Muscle of arm (tissue), 12 donors: ENCODE data around the gene CORO1C. TPM values are rescaled to one million over a fixed set of nuclear protein-coding genes. Genes with fewer than 3 reads are reported as not detected.
"Not testable (repeated sequence)": the region's sequence is repeated elsewhere in the genome, so short reads cannot be mapped to it uniquely, and the experiment has no call there.

Source experiments
- DNase-seq: peaks from one replicate; pipeline ENCODE4 v3.0.0-alpha.2; 2013
- polyA plus RNA-seq, 12 donors: library from polyadenylated mRNA; unstranded; fragments of 120-200 nt; gene quantifications; one replicate each; pipeline ENCODE4 v1.2.1, GENCODE V29; 2013; ENCODE audit not compliant: insufficient read length in 12 of 12

The CORO1C gene
- polyA plus RNA-seq, 12 donors, result 62.7 to 117 (median 90.9) TPM; not detected in 1

DNA sequence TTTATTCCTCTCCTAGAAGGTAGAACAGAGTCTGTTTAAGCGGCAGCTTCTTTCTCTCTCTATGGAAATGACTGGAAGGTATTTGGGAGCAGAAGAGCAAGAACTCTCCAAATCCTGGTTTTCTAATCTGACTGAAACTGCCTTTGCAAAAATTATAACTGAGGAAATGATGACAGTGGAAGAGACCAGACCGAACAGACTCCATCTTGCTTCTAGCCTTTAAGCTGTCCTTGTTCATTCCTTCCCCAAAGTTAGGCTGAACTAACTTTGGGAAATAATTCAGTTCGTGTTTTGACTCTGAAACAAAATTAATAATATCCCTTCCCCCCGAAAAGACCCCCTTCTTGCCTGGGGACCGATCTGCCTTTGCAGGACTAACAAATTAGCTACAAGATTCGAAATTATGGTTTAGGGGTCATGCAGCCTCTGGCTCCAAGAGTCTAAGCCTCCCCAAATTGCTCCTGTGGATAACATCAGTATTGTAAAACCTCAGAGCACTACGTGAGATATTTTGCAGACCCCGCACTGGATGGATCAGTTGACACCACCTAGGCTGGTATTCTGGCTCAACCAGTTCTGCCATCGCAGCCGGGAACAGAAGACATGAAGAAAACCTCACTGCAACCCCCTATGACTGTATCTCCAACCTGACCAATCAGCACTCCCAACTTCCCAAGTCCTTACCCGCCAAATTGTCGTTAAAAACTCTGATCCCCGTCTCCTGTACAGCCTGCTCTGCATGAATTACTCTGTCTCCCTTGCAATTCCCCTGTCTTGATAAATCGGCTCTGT, 111.8 kb downstream of the CORO1C start:
- no peak for DNase-seq

DNA sequence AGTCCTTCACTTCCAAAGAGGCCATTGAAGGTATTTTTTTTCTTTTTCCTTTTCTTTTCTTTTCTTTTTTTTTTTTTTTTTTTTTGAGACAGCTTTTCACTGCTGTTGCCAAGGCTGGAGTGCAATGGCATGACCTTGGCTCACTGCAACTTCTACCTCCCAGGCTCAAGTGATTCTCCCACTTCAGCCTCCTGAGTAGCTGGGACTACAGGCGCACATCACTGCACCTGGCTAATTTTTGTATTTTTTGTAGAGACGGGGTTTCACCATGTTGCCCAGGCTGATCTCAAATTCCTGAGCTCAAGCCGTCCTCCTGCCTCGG, 112.4 kb downstream of the CORO1C start:
- DNase-seq, result not testable (repeated sequence)

DNA sequence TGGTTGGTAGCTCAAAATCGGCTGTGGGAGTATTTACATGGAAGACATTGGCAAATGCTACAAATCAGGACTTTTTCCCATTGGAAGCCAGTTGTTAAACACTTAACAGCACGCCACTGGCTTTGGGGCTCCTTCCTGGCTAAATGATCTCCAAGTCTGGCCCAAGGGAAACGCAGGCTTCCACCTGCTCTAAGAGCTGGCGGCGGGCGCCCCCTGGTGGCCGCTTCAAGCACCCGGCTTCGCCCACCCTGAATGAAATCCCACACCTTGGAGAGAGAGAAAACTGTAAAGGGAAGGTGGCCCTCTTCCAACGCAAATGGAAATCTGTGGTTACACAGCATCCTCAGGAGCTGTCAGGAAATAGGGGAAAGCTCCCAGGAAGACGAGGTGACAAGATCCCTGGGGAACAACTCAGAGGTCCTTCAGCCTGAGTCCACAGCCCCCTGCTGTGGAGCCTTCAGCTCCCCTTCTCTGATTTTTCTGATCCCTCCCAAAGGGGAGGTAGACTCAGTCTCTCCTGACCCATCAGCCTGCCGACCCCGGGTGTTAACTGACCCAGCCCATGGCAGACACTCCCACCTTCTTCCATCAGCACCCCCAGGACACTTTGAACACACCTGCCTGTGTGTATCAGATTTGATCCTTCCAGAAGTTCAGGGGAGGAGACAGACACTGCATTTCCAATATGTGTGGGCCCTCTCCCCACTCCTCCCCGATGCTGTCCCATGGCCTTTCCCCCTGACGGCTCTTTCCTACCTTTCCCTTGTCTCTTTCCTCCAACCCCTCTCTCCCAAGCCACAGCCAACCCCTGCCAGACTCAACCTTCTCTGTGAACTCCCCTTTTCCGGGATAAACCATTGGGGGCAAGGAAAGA, 113.0 kb downstream of the CORO1C start:
- DNase-seq, result peak; percentile 86

DNA sequence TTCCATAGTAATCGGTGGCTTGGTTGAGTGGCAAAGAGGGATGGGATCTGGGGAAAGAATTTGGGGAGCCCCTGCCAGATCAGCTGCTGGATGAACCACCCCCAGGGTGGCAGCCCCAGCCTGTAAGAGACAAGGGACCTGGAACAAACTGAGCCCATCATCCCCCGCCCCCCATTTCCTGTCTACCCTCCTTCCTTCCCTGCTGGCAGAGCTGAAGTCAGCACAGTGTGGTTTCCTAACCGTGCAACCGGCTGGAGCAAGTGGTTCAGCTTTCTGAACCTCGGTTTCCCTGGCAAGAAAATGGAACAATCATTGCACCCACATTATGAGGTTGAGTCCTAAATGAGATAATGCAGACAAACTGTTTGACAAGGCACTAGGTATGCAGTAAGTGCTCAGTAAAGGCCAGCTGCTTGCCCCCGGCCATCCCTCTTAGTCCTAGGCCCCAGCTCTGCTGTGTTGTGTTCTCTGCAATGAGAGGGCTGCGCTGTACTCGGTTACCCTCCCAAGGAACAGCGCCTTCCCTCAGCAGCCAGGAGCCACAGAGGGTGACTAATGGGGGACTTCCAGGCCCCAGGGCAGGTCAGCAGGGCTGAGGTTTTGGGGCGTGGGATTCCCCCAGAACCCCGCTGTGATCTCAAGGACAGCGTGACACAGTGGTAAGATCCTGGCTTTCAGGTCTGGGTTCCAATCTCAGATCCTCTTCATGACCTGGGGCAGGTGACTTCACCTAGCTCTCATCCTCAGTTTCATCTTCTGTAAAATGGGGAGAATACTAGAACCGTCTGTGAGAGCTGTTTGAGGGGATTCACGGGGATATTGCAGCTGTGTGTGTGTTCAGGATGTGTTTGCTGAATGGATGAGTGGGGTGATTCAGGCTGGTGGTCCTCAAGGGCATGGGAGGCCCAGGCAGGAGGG, 114.1 kb downstream of the CORO1C start:
- no peak for DNase-seq

DNA sequence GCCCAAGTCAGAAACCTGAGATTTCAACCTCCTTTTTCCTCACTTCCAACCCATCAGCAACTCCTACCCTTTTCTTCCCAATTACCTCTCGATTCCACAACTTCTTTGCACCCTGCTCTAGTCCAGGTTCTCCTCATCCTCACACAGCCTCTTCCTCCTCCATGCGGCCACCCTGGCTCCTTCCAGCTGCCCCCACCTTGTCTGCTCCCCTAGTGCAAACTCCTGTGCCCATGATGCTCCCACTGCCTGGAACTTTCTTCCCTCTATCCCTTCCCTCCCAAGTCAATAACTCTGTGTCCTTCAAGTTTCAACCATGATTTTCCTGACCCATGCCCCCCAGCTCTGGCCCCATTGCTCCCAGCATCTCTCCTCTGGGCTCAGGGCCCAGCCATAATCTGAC, 115.0 kb downstream of the CORO1C start:
- no peak for DNase-seq

DNA sequence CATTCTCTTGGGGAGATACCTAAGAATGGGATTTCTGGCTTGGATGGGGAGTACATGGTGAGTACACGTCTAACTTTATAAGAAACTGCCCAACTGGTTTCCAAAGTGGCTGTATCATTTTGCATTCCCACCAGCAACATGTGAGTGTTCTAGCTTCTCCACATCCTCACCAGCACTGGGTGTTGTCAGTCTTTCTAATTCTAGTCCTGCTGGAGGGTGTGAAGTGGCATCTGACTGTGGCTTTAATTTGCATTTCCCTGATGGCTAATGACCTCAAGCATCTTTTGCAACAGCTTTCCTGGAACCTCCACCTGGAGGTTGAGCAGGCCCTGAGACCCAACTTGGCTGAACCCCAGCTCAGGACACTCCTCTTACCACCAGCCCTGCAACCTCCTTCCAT, 115.4 kb downstream of the CORO1C start:
- no peak for DNase-seq

DNA sequence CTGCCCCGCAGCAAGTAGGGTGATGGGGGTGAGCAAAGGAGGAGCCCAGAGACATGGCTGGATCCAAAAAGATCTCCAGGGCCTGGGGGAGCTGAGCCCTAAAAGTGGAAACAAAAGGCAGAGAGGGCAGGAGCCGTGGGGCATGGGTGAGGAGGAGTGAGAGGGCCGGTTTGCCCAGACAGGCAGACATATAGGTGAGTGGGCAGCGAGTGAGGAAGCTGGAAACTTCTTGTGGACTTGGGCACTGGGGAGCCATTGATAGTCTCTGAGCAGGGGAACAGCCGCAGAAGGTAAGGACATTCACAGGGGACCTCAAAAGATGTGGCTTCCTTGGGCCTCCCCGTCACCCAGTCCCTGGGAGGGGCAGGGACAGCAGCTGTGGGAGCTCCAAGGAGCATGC, 116.7 kb downstream of the CORO1C start:
- DNase-seq, result no peak

DNA sequence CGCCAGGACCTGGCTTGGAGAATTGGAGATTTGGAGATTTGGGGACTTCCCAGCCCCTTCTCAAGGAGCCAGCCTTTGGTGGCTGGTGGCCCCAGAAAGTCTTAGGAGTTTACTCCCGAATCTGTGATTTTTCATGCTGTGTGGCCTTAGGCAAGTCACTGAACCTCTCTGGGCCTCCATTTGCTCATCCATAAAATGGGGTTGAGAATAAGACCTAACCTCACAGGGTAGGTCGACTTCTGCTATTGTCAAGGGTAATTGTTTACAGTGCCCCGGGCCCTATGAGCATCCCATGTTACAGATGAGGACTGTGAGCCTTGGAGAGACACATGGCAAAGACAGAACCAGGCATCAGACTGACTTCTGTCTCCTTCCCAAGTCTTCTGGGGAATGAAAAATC, 117.3 kb downstream of the CORO1C start:
- DNase-seq, result no peak

DNA sequence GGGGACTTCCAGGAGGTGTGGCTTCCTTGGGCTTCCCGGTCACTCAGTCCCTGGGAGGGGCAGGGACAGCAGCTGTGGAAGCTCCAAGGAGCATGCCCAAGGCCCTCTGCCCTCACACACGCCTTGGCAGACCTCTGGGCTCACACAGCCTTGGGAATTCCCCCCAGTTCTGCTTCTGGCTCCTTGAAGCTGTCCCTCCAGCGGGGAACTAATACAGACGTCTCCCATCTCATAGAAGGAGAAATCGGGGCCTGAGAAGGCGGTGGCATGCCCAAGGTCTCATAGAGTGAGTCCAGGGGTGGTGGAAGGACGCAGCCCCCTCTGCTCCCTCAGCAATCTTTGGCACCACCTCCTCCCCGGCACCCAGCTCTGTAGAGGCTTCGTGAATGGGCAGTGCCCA, 117.8 kb downstream of the CORO1C start:
- DNase-seq, result no peak

DNA sequence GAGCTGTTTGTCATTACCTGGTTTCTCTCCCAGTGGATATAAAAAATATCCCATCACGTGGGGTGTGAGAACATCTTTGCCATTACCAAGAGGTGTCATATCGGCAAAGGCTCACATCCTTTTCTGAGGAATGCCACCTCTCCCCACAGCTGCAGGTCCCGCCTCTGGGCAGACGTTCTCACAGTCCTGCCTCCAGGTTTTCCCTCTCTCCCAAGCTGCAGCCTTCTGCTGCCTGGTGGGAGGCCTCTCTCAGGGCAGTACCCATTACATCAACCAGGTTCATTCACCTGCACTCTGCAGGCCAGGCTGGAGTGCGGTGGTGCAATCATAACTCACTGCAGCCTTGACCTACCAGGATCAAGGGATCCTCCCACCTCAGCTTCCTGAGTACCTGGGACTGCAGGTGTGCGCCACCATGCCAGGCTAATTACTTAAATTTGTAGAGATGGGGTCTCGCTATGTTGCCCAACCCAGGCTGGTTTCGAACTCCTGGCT, 118.5 kb downstream of the CORO1C start:
- no peak for DNase-seq

DNA sequence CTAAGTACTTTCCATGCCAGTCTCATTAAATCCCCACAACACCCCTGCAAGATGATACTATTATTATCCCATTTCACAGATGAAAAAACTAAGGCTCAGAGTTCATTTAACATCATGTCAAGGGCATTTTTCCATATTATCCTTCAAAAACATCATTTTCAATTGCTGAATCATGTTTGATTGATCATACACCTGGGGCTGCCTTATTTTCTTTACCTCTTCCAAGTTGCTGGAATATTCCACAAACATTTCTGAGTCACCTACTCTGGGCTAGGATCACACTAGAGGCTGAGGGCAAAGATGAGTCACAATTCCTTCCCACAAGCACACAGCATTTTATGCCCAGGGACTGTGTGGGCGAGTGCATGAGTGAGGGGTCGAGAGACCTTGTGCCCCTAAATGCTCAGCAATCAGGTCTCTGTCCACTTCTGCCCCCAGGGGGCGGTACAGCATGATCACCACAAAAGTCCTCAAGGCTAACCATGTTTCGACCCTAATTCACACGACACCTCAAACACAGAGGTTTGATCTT, 119.4 kb downstream of the CORO1C start:
- DNase-seq, result no peak

DNA sequence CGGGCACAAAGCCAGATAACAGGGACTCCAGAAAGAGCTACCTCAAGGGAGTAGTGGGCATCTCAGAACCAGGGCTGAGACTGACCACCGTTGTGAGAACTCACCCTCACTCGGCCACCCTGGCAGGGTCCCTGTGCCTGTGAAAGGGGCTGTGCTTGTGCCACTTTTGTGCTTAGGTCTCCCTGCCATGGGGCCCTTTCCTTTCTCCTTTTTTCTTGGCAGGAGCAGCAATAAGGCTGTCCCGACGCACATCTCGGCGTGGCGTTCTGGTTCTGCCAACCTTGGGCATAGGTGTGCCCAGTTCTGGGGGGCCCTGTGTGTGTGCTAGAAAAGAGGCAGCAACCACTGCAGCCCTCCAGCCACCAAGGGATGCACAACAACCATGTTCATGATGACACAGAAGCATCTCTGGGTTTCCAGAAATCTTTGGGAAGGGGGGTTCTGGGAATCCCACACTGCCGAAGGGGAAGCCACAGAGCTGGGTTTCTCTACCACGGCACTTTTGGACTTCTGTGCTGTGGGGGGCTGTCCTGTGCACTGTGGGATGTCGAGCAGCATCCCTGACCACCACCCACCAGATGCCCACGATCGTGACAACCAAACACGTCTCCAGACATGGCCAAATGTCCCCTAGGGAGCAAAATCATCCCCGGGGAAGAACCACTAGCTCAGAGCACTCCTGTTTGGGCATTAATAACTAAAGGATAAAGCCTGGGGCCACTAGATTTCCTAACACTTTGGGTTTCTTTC, 120.3 kb downstream of the CORO1C start:
- DNase-seq, result no peak

DNA sequence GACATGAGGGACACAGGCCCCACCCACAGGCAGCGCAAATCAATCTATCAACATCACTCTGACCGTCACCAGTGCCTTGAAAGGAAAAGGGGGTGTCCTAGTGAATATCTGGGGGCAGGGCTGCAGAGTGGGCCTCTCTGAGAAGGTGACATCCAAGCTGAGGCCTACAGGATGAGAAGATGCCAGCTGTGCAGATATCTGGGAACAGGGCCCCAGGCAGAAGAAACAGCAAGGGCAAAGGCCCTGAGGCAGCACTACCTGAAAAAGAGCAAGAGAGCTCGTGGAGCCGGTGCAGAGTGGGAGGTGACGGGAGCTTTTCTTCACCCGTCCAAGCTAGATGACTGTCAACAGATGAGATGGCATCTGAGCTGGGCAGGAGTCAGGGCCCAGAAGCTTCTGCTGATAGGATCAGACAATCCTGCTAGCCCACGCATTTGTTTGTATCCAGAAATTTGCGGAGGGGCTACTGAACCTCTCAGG, 120.9 kb downstream of the CORO1C start:
- DNase-seq, result no peak

DNA sequence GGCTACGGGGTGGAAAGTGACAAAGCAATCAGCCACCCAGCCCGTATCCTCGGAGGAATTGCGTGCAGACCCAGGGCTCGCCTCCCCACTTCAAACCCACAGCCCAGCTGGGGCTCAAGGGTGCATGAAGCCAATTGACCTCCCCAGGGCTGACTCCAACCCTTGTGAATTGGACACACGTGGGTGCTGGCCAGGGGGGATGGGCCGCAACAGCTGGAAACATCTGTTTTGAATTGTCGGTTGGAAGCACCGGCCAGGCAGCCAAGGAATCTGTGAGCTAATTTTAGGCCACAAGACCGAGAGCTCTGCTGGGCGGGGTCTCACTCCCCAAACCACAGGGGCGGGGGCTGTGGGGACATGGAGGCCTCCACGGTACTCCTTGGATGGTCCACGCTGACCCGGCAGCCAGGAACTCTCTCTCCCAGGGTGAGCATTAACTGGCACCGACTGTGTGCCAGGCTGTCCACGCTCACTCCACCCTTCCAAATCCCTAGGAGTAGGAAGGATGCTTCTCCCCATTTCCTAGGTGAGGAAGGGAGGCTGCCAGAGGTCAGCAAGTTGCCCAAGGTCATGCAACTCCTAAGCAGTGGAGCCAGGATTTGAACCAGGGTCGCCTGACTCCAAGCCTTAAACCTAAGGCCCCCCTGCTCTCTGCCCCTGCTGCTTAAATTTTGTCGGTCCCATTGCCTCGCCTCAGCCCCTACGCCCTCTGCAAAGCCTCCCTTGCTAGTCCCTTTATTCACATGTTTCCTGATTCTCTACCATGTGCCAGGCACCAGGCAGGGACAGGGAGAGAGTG, 121.6 kb downstream of the CORO1C start:
- peak; percentile 94 for DNase-seq

DNA sequence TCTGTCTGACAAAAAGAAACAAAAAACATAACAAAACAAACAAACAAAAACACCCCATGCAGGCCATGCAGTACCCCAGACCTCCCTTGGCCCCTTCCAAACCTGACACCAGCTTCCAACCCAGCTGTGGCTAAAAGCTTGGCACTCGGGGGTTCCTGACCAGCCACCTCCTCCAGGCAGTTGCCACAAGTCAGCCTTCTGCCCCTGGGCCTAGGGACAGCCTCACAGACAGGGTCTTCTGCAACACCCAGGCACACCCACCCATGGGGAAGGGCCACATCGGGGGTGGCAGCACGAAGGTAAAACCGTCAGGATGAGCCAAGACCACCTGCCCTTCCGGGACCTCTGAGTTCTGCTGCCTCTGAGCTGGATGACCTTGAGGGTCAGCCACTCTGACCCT, 122.7 kb downstream of the CORO1C start:
- no peak for DNase-seq

DNA sequence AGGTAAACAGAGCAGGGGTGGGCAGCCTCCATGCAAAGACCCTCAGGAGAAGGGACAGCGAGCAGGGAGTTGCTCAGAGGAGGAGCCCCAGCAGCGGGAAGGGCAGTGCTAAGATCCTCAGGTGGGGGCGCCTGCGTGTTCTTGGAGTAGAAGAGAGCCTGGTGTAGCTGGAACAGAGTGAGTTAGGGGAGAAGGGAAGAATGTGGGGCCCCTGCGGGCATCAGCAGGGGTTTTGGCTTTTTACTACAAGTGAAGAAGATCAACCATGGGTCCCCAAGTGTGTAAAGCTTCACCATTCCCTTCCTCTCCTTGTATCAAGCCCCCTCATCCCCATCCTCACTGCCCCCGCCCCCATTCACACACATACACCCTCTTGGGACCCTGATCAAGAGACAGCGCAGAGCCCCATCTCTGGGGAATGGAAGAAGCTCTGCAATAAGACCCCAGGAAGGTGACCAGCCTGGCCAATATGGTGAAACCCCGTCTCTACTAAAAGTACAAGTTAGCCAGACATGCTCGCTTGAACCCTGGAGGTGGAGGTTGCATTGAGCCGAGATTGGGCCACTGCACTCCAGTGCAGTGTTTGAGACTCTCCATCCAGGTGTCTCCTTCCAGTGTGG, 123.2 kb downstream of the CORO1C start:
- no peak for DNase-seq

DNA sequence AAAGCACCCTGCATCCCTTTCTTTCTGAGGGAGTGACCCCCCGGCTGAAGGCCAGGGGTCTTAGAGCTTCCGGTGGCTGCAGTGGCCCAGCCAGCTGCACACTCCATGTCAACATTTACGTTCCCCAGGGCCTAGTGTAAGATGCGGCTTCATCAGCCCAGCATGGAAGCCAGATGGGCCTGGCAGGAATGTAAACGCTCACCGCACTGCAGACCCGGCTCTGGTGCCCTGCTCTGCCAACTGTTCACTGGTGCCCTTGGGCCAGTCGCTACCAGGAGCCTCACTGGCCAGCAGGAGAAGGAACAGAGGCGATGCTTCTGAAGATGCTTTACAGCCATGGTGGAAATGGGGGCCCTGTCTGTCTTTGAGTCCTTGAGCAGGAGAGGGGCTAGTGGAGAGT, 124.8 kb downstream of the CORO1C start:
- no peak for DNase-seq

DNA sequence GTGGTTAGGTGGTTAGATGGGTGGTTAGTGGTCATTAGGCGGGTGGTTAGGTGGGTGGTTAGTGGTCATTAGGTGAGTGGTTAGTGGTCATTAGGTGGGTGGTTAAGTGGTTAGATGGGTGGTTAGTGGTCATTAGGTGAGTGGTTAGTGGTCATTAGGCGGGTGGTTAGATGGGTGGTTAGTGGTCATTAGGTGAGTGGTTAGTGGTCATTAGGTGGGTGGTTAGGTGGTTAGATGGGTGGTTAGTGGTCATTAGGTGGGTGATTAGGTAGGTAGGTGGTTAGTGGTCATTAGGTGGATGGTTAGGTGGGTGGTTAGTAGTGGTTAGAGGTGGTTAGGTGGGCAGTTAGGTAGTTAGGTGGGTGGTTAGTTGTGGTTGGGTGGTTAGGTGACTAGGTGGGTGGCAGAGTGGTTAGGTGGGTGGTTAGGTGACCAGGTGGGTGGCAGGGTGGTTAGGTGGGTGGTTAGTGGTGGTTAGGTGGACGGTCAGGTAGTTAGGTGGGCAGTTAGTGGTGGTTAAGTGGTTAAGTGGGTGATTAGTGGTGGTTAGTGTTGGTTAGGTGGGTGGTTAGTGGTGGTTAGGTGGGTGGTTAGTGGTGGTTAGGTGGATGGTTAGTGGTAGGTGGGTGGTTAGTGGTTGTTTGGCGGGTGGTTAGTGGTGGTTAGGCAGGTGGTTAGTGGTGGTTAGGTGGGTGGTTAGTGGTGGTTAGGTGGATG, 125.5 kb downstream of the CORO1C start:
- DNase-seq, result no peak
